ENCODE data around the gene ZNF385C. TPM values are rescaled to one million over a fixed set of nuclear protein-coding genes. Genes with fewer than 3 reads are reported as not detected.

The ZNF385C gene
- total RNA-seq, 1 donor from 2014 or later = 0.16 TPM

GRCh38 chr17:42072323-42073187, 25.7 kb downstream of the ZNF385C start:
- Mint-ChIP-seq H3K4me1 (ENCODE audit: unreplicated experiment) (peaks cover 3% of the 10 kb centered on the region), H3K27me3 (ENCODE audit: unreplicated experiment) (peaks cover 23% of the 10 kb centered on the region), H3K4me3 (ENCODE audit: unreplicated experiment) (no peak overlapping the region), H3K9me3 (ENCODE audit: unreplicated experiment) (no peaks in the 10 kb centered on the region), H3K27ac (ENCODE audit: unreplicated experiment) (no peak overlapping the region), H3K36me3 (ENCODE audit: unreplicated experiment) (no peaks in the 10 kb centered on the region)
- no peak for TF ChIP-seq CTCF (IDR thresholded peaks at IDR 0.05)
- DNase-seq (ENCODE audit: extremely low spot score, unreplicated experiment) = no peak

DNA sequence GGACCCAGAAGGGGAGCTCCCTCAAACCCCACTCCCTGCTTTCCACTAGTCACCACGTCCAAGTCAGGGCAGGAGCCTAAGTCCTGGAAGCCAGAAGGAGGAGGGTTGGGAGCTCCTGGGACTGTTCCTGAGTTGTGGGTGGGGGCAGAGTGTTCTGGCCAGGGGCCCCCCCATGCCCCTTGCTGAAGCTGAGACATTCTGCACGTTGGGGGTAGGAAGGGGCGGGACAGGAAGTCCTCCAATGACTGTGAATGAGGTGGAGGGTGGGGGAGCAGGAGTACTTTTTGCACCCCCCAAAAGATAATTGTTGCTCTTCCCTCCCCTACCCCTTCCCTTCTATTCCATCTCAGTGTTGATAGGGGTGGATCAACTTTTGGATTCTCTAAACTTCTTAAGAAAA, 26.5 kb downstream of the ZNF385C start:
- Mint-ChIP-seq H3K27me3 (ENCODE audit: unreplicated experiment) (peaks cover 23% of the 10 kb centered on the region), H3K27ac (ENCODE audit: unreplicated experiment) (no peak overlapping the region)

GRCh38 chr17:42068979-42069378, 29.3 kb downstream of the ZNF385C start:
- H3K4me1 Mint-ChIP-seq (ENCODE audit: unreplicated experiment) = peaks cover 3% of the 10 kb centered on the region
- DNase-seq (ENCODE audit: extremely low spot score, unreplicated experiment) = no peak
- H3K27ac Mint-ChIP-seq (ENCODE audit: unreplicated experiment) = no peak overlapping the region
- no peak overlapping the region for H3K4me3 Mint-ChIP-seq (ENCODE audit: unreplicated experiment)
- peaks cover 22% of the 10 kb centered on the region for H3K27me3 Mint-ChIP-seq (ENCODE audit: unreplicated experiment)
- no peak for TF ChIP-seq CTCF (IDR thresholded peaks at IDR 0.05)
- H3K9me3 Mint-ChIP-seq (ENCODE audit: unreplicated experiment) = no peaks in the 10 kb centered on the region
- no peaks in the 10 kb centered on the region for H3K36me3 Mint-ChIP-seq (ENCODE audit: unreplicated experiment)

More for the DNA sequence above, 26.5 kb downstream of the ZNF385C start:
- no peaks in the 10 kb centered on the region for H3K9me3 Mint-ChIP-seq (ENCODE audit: unreplicated experiment)
- TF ChIP-seq CTCF (IDR thresholded peaks at IDR 0.05) = no peak
- DNase-seq (ENCODE audit: extremely low spot score, unreplicated experiment) = no peak
- H3K4me1 Mint-ChIP-seq (ENCODE audit: unreplicated experiment) = peaks cover 3% of the 10 kb centered on the region
- H3K4me3 Mint-ChIP-seq (ENCODE audit: unreplicated experiment) = peak overlapping the region; percentile 14
- no peaks in the 10 kb centered on the region for H3K36me3 Mint-ChIP-seq (ENCODE audit: unreplicated experiment)

DNA sequence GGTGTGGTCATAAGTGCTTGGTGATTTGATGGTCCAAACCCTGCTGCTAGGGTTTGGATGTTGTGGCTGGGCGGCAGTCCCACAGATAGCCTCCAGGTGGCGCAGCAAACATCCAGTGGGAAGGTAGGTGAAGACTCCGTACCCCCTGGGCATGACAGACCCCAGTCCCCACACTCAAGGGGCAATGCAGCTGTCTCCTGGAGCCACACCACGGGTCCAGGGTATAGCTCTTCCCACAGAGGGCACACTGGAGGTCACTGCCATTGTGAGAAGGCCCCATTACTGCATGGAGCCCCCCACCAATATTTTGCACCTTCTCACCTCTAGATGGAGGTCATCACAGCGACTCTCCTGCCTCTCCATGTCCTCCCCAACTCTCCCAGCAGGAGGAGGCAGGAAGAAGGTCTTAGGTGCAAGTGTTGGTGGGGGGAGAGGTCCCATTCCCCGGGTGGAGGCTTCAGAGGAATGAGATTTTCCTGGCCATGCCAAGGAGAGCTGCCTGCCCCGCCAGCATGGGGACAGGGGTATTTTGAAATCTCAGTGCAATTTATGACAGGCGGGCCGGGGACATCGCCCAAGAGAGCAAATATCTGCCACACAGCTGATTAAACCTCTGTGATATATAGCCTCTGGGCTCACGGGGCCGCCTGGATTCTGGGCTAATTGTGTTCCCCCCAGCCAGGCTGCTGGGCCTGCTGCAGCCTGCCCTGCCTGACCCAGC, 30.7 kb downstream of the ZNF385C start:
- peak; percentile 80 for TF ChIP-seq CTCF (IDR thresholded peaks at IDR 0.05)
- DNase-seq (ENCODE audit: extremely low spot score, unreplicated experiment) = no peak
- Mint-ChIP-seq H3K27ac (ENCODE audit: unreplicated experiment) (no peak overlapping the region), H3K9me3 (ENCODE audit: unreplicated experiment) (no peaks in the 10 kb centered on the region), H3K36me3 (ENCODE audit: unreplicated experiment) (no peaks in the 10 kb centered on the region), H3K4me1 (ENCODE audit: unreplicated experiment) (peaks cover 4% of the 10 kb centered on the region), H3K4me3 (ENCODE audit: unreplicated experiment) (no peak overlapping the region), H3K27me3 (ENCODE audit: unreplicated experiment) (peaks cover 10% of the 10 kb centered on the region)

DNA sequence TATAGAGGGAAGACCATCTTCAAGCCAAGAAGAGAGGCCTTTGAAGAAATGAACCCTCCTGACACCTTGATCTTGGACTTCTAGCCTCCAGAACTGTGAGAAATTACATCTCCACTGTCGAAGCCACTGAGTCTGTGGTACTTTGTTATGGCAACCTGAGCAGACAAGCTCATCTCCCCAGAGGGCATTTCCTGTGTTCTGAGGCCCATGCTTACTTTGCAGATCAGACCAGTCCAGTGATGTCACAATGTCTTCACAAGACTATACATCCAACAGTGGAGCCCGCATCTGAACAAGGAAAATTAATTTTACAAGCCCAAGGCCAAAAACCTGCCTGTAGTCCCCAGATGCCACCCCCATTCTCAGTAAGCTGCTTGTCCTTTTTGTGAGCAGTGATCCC, 33.1 kb downstream of the ZNF385C start:
- peaks cover 2% of the 10 kb centered on the region for H3K4me1 Mint-ChIP-seq (ENCODE audit: unreplicated experiment)
- H3K27ac Mint-ChIP-seq (ENCODE audit: unreplicated experiment) = no peak overlapping the region
- no peaks in the 10 kb centered on the region for H3K27me3 Mint-ChIP-seq (ENCODE audit: unreplicated experiment)
- no peaks in the 10 kb centered on the region for H3K36me3 Mint-ChIP-seq (ENCODE audit: unreplicated experiment)
- no peak for TF ChIP-seq CTCF (IDR thresholded peaks at IDR 0.05)
- DNase-seq (ENCODE audit: extremely low spot score, unreplicated experiment) = no peak
- no peak overlapping the region for H3K4me3 Mint-ChIP-seq (ENCODE audit: unreplicated experiment)
- no peaks in the 10 kb centered on the region for H3K9me3 Mint-ChIP-seq (ENCODE audit: unreplicated experiment)
